GM18507 (cell line): ENCODE results near the gene PPM1L.
"Not testable (repeated sequence)": the region's sequence is repeated elsewhere in the genome, so short reads cannot be mapped to it uniquely, and the experiment has no call there.

ENCODE experiments used
- DNase-seq: peaks from one replicate; pipeline ENCODE4 v3.0.0; 2011; ENCODE audit warnings: low read depth; ENCODE audit not compliant: insufficient read length; ENCODE audit errors: extremely low spot score
- FAIRE-seq: peaks from 2 replicates; lab custom pipeline; 2011; peaks lifted over from hg19 to GRCh38; lab: Jason Lieb, UNC

Gene PPM1L

GRCh38 chr3:161014843-161015749, 259.1 kb downstream of the PPM1L start:
- FAIRE-seq (no peak), DNase-seq (no peak)

GRCh38 chr3:161016417-161017313, 260.6 kb downstream of the PPM1L start:
- DNase-seq = no peak
- no peak for FAIRE-seq

GRCh38 chr3:161017971-161018370, 261.9 kb downstream of the PPM1L start:
- FAIRE-seq = no peak

GRCh38 chr3:161020256-161020655, 264.2 kb downstream of the PPM1L start:
- FAIRE-seq (no peak), DNase-seq (no peak)

More at GRCh38 chr3:161017971-161018370, 261.9 kb downstream of the PPM1L start:
- no peak for DNase-seq

- DNase-seq = no peak
- FAIRE-seq = no peak
These were observed 269.9 kb downstream of the PPM1L start for GRCh38 chr3:161025911-161026310.

GRCh38 chr3:161026612-161027510, 270.8 kb downstream of the PPM1L start:
- DNase-seq = no peak
- FAIRE-seq = no peak

GRCh38 chr3:161028555-161029153, 272.6 kb downstream of the PPM1L start:
- no peak for FAIRE-seq
- DNase-seq = no peak

- no peak for DNase-seq
- FAIRE-seq = no peak
These were observed 275.1 kb downstream of the PPM1L start for GRCh38 chr3:161031134-161031533.

GRCh38 chr3:161034913-161035550, 279.0 kb downstream of the PPM1L start:
- not testable (repeated sequence) for DNase-seq

GRCh38 chr3:161035711-161036110, 279.7 kb downstream of the PPM1L start:
- DNase-seq (no peak), FAIRE-seq (no peak)

More at GRCh38 chr3:161034913-161035550, 279.0 kb downstream of the PPM1L start:
- FAIRE-seq = peak; percentile 51

GRCh38 chr3:161038725-161039124, 282.7 kb downstream of the PPM1L start:
- FAIRE-seq = no peak
- DNase-seq = no peak

GRCh38 chr3:161042023-161042501, 286.0 kb downstream of the PPM1L start:
- no peak for DNase-seq

GRCh38 chr3:161043336-161044035, 287.5 kb downstream of the PPM1L start:
- FAIRE-seq = peak; percentile 36
- no peak for DNase-seq

More at GRCh38 chr3:161042023-161042501, 286.0 kb downstream of the PPM1L start:
- FAIRE-seq = no peak

- DNase-seq = no peak
- FAIRE-seq = no peak
These were observed 293.7 kb downstream of the PPM1L start for GRCh38 chr3:161049683-161050248.

- DNase-seq (no peak), FAIRE-seq (no peak)
These were observed 294.9 kb downstream of the PPM1L start for GRCh38 chr3:161050935-161051334.

GRCh38 chr3:161051856-161052255, 295.8 kb downstream of the PPM1L start:
- DNase-seq (no peak), FAIRE-seq (no peak)

GRCh38 chr3:161054860-161055604, 299.0 kb downstream of the PPM1L start:
- DNase-seq (no peak), FAIRE-seq (no peak)
